HEK293 (cell line): ENCODE data around the gene EGFR.

Experiments
- CTCF ChIA-PET: fragments of 350-600 bp; formaldehyde crosslinking; extraction: SDS; loops from one replicate; lab custom pipeline; 2021; ENCODE audit warnings: antibody characterized with exemption; lab: Yijun Ruan, JAX
- POLR2A ChIA-PET: fragments of 300-600 bp; formaldehyde crosslinking; extraction: SDS; loops from one replicate; lab custom pipeline; 2020; ENCODE audit warnings: antibody characterized with exemption, inconsistent platforms; lab: Yijun Ruan, JAX
- H3K27ac ChIP-seq: fragments of 200-500 bp; sonication (Bioruptor generic); 2 replicates; pipeline ENCODE4 v1.5.1; 2014; ENCODE audit warnings: low read depth, low read length, control low read depth, inconsistent platforms; ENCODE audit errors: extremely low read depth
- H3K36me3 ChIP-seq, 2 experiments: fragments of 200-500 bp in 1 of 2; sonication (Bioruptor generic) in 1 of 2; 1 replicate in 1 of 2; 2 replicates in 1 of 2; pipeline ENCODE4 v1.5.1; 2014 to 2017; ENCODE audit warnings: inconsistent platforms in 2 of 2, low read length in 2 of 2; ENCODE audit not compliant: control insufficient read depth in 2 of 2, insufficient read depth in 1 of 2
- H3K4me1 ChIP-seq: fragments of 200-500 bp; sonication (Bioruptor generic); 2 replicates; pipeline ENCODE4 v1.5.1; 2014; ENCODE audit warnings: mild to moderate bottlenecking, low read length, inconsistent platforms; ENCODE audit not compliant: control insufficient read depth, insufficient read depth
- H3K4me3 ChIP-seq: 2 replicates; pipeline ENCODE4 v1.5.1; 2011; ENCODE audit warnings: low read depth, mild to moderate bottlenecking, control low read depth, low read length, moderate library complexity
- H3K9me3 ChIP-seq: fragments of 200-500 bp; sonication (Bioruptor generic); 2 replicates; pipeline ENCODE4 v1.5.1; 2014; ENCODE audit warnings: low read depth, low read length, inconsistent platforms; ENCODE audit not compliant: control insufficient read depth, insufficient read depth
- HOXD13 ChIP-seq: sonication (generic); formaldehyde crosslinking; IDR thresholded peaks from 2 replicates; pipeline ENCODE4 v1.8.0; 2022; ENCODE audit warnings: missing genetic modification reagents, borderline replicate concordance
- MEIS1 ChIP-seq: sonication (generic); formaldehyde crosslinking; IDR thresholded peaks from 2 replicates; pipeline ENCODE4 v1.8.1; 2022; ENCODE audit warnings: missing genetic modification reagents, mild to moderate bottlenecking, borderline replicate concordance
- ZBTB8A ChIP-seq: fragments of 450-650 bp; formaldehyde crosslinking; IDR thresholded peaks from 2 replicates; pipeline ENCODE4 v1.5.1; 2016; ENCODE audit warnings: missing biosample characterization, missing genetic modification characterization
- ZNF132 ChIP-seq: fragments of 450-650 bp; formaldehyde crosslinking; IDR thresholded peaks from 2 replicates; pipeline ENCODE4 v1.5.1; 2017; ENCODE audit warnings: missing biosample characterization, missing genetic modification characterization, borderline replicate concordance
- ZNF202 ChIP-seq: fragments of 450-650 bp; formaldehyde crosslinking; IDR thresholded peaks from 2 replicates; pipeline ENCODE4 v1.5.1; 2016; ENCODE audit warnings: missing biosample characterization, missing genetic modification characterization, borderline replicate concordance
- ZNF23 ChIP-seq: fragments of 450-650 bp; formaldehyde crosslinking; IDR thresholded peaks from 2 replicates; pipeline ENCODE4 v1.5.1; 2016; ENCODE audit warnings: missing biosample characterization, missing genetic modification characterization, borderline replicate concordance
- ZNF274 ChIP-seq, 2 experiments: fragments of 200-500 bp in 1 of 2; fragments of 450-650 bp in 1 of 2; sonication (Bioruptor generic) in 1 of 2; formaldehyde crosslinking in 1 of 2; IDR thresholded peaks; 2 replicates each; pipeline versions ENCODE4 v1.5.1 to v1.6.1; 2014 to 2016; ENCODE audit warnings: borderline replicate concordance in 1 of 2, inconsistent platforms in 1 of 2, low read length in 1 of 2, missing biosample characterization in 1 of 2, missing genetic modification characterization in 1 of 2
- ZNF416 ChIP-seq: fragments of 450-650 bp; formaldehyde crosslinking; IDR thresholded peaks from 2 replicates; pipeline ENCODE4 v1.5.1; 2016; ENCODE audit warnings: missing biosample characterization, missing genetic modification characterization
- ZNF48 ChIP-seq: fragments of 450-650 bp; formaldehyde crosslinking; IDR thresholded peaks from 2 replicates; pipeline ENCODE4 v1.5.1; 2016; ENCODE audit warnings: missing biosample characterization, missing genetic modification characterization
- ZNF549 ChIP-seq: fragments of 450-650 bp; IDR thresholded peaks from 2 replicates; pipeline ENCODE4 v1.5.1; 2018; ENCODE audit warnings: missing biosample characterization, missing genetic modification characterization, mild to moderate bottlenecking, inconsistent platforms, moderate library complexity
- ZNF677 ChIP-seq: fragments of 450-650 bp; IDR thresholded peaks from 2 replicates; pipeline ENCODE4 v1.5.0; 2018; ENCODE audit warnings: missing biosample characterization, mild to moderate bottlenecking, missing genetic modification characterization, moderate library complexity
- TF ChIP-seq, protein P1 (sequence below): fragments of 450-650 bp; formaldehyde crosslinking; IDR thresholded peaks from 2 replicates; pipeline ENCODE4 v1.5.1; 2016; ENCODE audit warnings: missing biosample characterization, missing genetic modification characterization
- TF ChIP-seq, protein P2 (sequence below): fragments of 450-650 bp; formaldehyde crosslinking; IDR thresholded peaks from 2 replicates; pipeline ENCODE4 v1.5.1; 2016; ENCODE audit warnings: missing biosample characterization, missing genetic modification characterization
- TF ChIP-seq, protein P3 (sequence below): fragments of 450-650 bp; formaldehyde crosslinking; IDR thresholded peaks from 2 replicates; pipeline ENCODE4 v1.5.1; 2017; ENCODE audit warnings: missing biosample characterization, mild to moderate bottlenecking, missing genetic modification characterization, moderate library complexity
- TF ChIP-seq, protein P4 (sequence below): fragments of 450-650 bp; formaldehyde crosslinking; IDR thresholded peaks from 2 replicates; pipeline ENCODE4 v1.5.1; 2016; ENCODE audit warnings: missing biosample characterization, missing genetic modification characterization
- TF ChIP-seq, protein P5 (sequence below): fragments of 450-650 bp; formaldehyde crosslinking; IDR thresholded peaks from 2 replicates; pipeline ENCODE4 v1.5.0; 2017; ENCODE audit warnings: missing biosample characterization, missing genetic modification characterization, borderline replicate concordance

EGFR gene

DNA sequence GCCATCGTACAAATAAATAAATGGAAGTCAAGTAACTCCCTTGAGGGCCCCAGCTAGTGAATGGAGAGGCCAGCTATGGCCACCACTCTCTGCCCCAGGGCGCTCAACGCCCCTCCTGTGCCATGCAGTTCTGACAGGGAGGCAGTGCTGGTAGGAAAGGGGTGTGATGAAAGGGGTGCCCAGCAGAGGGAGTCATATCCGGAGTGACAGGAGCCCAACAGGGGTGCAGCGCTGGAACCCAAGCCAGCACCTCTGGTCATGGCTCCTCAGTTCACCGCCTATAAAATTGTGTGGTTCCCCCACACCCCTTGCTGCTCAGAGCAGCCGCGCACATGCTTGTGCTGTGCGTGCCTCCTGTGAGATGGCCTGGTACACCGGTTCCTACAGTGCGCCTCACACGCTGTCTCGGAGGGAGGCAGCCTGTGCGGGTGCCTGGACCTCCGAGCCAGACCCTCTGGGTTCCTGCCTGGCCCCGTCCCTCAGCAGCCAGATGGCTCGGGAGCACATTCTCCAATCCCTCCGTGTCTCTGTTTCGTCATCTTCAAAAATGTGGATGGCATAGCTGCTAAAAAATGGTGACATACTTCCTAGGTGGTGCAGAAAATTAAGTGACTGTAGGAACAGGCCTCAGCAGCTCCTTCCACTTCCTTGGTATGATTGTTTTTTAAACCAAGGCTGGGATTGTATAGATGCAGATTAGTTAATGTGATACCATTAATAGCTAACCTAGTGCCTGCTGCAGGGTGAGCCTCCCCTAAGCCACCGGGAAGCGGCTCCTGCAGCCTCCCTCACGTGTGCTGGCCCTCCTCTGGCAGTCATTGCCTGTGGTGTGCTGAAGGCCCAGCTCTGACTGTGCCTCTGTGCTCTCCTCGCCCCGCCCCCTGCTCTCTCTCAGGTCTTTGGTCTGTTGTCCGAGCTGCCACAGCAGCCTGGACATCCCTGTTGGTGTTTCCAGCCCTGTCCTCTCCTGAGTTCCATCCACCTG, 125.8 kb downstream of the EGFR start (continued):
- TF ChIP-seq, protein P1, sequence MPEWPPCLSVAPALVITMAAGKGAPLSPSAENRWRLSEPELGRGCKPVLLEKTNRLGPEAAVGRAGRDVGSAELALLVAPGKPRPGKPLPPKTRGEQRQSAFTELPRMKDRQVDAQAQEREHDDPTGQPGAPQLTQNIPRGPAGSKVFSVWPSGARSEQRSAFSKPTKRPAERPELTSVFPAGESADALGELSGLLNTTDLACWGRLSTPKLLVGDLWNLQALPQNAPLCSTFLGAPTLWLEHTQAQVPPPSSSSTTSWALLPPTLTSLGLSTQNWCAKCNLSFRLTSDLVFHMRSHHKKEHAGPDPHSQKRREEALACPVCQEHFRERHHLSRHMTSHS = no peak

DNA sequence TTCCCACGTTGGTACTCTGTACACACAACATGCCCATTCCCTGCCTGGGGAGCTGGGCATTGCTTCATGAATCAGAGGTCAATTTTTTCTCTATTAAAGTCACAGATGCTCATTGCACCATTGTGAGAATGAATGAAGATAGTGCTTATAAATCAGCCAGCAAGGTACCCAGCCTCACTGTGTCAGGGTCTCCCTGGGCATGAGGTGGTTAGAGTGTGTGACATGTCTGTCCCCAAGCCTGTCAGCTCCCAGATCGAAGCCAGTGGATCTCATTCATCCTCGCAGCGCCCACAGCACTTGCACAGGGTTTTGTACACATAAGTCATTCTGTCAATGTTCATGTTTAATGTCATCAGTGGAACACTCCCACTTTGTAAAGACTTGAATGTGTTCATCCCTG, 126.8 kb downstream of the EGFR start:
- no peak for TF ChIP-seq ZNF677 (tag by site-specific recombination)
- TF ChIP-seq, protein P2, sequence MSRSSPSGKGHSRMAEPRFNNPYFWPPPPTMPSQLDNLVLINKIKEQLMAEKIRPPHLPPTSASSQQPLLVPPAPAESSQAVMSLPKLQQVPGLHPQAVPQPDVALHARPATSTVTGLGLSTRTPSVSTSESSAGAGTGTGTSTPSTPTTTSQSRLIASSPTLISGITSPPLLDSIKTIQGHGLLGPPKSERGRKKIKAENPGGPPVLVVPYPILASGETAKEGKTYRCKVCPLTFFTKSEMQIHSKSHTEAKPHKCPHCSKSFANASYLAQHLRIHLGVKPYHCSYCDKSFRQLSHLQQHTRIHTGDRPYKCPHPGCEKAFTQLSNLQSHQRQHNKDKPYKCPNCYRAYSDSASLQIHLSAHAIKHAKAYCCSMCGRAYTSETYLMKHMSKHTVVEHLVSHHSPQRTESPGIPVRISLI (tag by site-specific recombination) = no peak
- TF ChIP-seq ZNF132 (tag by site-specific recombination) = no peak
- TF ChIP-seq, protein P3, sequence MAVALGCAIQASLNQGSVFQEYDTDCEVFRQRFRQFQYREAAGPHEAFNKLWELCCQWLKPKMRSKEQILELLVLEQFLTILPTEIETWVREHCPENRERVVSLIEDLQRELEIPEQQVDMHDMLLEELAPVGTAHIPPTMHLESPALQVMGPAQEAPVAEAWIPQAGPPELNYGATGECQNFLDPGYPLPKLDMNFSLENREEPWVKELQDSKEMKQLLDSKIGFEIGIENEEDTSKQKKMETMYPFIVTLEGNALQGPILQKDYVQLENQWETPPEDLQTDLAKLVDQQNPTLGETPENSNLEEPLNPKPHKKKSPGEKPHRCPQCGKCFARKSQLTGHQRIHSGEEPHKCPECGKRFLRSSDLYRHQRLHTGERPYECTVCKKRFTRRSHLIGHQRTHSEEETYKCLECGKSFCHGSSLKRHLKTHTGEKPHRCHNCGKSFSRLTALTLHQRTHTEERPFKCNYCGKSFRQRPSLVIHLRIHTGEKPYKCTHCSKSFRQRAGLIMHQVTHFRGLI = no peak
- no peak for TF ChIP-seq ZNF416 (tag by site-specific recombination)
- no peak for TF ChIP-seq ZNF274 (IDR thresholded peaks at IDR 0.05; ENCODE audit: low read length)
- no peak for TF ChIP-seq ZNF274 (tag by site-specific recombination; IDR thresholded peaks at IDR 0.05; ENCODE audit: borderline replicate concordance)
- TF ChIP-seq MEIS1 = no peak
- TF ChIP-seq, protein P4, sequence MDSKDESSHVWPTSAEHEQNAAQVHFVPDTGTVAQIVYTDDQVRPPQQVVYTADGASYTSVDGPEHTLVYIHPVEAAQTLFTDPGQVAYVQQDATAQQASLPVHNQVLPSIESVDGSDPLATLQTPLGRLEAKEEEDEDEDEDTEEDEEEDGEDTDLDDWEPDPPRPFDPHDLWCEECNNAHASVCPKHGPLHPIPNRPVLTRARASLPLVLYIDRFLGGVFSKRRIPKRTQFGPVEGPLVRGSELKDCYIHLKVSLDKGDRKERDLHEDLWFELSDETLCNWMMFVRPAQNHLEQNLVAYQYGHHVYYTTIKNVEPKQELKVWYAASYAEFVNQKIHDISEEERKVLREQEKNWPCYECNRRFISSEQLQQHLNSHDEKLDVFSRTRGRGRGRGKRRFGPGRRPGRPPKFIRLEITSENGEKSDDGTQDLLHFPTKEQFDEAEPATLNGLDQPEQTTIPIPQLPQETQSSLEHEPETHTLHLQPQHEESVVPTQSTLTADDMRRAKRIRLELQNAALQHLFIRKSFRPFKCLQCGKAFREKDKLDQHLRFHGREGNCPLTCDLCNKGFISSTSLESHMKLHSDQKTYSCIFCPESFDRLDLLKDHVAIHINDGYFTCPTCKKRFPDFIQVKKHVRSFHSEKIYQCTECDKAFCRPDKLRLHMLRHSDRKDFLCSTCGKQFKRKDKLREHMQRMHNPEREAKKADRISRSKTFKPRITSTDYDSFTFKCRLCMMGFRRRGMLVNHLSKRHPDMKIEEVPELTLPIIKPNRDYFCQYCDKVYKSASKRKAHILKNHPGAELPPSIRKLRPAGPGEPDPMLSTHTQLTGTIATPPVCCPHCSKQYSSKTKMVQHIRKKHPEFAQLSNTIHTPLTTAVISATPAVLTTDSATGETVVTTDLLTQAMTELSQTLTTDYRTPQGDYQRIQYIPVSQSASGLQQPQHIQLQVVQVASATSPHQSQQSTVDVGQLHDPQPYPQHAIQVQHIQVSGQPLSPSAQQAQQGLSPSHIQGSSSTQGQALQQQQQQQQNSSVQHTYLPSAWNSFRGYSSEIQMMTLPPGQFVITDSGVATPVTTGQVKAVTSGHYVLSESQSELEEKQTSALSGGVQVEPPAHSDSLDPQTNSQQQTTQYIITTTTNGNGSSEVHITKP = no peak
- no peak for TF ChIP-seq ZBTB8A (tag by site-specific recombination)
- no peak for TF ChIP-seq ZNF48 (tag by site-specific recombination)
- TF ChIP-seq ZNF202 (tag by site-specific recombination) = no peak
- TF ChIP-seq, protein P5, sequence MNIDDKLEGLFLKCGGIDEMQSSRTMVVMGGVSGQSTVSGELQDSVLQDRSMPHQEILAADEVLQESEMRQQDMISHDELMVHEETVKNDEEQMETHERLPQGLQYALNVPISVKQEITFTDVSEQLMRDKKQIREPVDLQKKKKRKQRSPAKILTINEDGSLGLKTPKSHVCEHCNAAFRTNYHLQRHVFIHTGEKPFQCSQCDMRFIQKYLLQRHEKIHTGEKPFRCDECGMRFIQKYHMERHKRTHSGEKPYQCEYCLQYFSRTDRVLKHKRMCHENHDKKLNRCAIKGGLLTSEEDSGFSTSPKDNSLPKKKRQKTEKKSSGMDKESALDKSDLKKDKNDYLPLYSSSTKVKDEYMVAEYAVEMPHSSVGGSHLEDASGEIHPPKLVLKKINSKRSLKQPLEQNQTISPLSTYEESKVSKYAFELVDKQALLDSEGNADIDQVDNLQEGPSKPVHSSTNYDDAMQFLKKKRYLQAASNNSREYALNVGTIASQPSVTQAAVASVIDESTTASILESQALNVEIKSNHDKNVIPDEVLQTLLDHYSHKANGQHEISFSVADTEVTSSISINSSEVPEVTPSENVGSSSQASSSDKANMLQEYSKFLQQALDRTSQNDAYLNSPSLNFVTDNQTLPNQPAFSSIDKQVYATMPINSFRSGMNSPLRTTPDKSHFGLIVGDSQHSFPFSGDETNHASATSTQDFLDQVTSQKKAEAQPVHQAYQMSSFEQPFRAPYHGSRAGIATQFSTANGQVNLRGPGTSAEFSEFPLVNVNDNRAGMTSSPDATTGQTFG (tag by site-specific recombination) = no peak
- TF ChIP-seq HOXD13 (CRISPR knock-in tag) = no peak
- no peak for TF ChIP-seq ZNF23 (tag by site-specific recombination)
- no peak for TF ChIP-seq ZNF549 (tag by site-specific recombination)
- Histone ChIP-seq H3K27ac (no peak overlapping the region), H3K4me3 (no peak overlapping the region), H3K4me1 (no peaks in the 10 kb centered on the region), H3K36me3 (peaks cover 0 to 7% of the 10 kb centered on the region in 2 experiments; a peak in 1 of 3 replicates), H3K9me3 (no peaks in the 10 kb centered on the region)
- POLR2A ChIA-PET = no interaction called here
- CTCF ChIA-PET = interaction anchor here (1.0 to 1.9 kb wide), 3 partner anchors 109 to 371 kb away, joined by 3 to 4 read pairs (median 4); no protein-coding TSS in a partner anchor
